Purkinje cell (primary cell): ENCODE measurements around the gene TERC. TPM values are rescaled to one million over a fixed set of nuclear protein-coding genes. Genes with fewer than 3 reads are reported as not detected.

Experiments
- polyA plus RNA-seq: library from polyadenylated mRNA; unstranded; fragments of >200 nt; fragmentation: Nextera tagmentation; gene quantifications from 2 replicates; pipeline ENCODE4 v1.2.1, GENCODE V29; 2014

Gene TERC
- polyA plus RNA-seq, result not detected in 2 replicates

DNA sequence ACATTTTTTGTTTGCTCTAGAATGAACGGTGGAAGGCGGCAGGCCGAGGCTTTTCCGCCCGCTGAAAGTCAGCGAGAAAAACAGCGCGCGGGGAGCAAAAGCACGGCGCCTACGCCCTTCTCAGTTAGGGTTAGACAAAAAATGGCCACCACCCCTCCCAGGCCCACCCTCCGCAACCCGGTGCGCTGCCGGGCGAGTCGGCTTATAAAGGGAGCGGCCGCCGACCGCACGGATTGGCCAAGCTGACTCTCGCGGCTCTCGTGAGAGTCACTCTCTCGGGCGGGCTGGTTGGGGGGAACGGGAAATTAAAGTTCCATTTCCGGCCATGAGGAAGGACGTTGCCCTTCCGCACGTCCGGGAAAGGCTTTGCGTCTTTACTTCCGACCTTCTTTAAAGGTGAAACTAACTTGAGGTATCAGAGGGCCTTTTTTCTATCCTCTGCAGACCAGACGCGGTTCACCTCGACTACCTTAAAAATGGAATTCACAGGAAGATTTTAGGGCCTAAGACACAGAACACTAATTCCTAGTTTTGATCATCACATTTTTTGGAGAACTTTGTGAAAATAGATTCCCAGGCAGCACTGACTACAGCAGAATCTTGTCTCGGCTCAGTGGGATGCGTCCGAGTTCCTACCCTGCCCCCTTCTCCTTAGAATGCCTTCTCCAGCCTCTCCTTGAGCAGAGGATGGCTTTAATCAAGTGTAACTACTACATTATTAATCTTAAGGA, at the start of gene TERC:
TSS of gene TERC (minus strand) at position 179 of the 731 bp plus-strand sequence.

DNA sequence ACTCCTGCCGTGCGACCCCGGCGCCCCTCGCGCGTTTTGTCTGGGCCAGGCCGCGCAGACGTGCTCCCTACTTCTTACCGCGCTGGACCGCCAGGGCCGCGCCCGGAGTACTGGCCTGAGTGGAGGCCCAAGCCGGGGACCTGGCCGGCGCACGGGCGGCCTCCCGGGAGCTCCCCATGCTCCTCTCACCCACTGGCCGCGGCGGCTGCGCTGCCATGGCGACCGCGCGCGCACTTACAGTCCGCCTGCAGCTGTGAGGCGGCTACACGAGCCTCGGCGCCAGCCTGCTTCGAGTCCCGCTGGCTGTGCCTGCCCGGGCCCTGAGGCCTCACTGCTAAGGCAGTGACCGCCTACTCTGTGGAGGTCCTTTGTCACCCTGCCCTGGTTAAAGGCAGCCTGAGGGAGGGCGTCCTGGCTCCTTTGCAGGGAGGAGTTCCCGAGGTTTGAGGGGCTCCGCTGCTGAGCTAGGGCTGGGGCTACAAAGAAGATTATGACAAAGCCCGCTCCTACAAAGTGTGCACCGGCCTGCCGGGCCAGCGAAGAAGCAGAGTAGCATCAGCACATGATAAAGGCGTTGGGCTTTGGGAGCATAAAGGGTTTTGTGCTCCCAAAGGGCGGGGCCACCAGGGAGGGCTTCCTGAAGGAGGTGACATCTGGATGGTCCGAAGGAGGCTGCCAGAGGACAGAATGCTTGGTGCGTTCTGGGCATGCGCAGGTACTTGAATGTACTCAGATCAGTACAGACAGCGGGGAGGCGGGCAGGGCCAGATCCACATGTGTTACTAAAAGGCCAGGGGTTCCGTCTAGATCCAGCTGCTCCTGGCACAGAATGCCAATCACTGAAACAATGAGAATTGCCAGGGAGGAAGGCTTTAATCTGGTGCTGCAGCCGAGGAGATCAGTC, 47.7 kb upstream of the TERC start, which contains the start of the genes LRRC34 and LRRIQ4:
TSS of gene LRRC34 (minus strand) at position 573 of the 904 bp plus-strand sequence. CDS start at position 217, 356 bp downstream.
TSS of gene LRRIQ4 (plus strand) at position 539 of the 904 bp plus-strand sequence. CDS start 9,052 bp downstream, outside the sequence.

DNA sequence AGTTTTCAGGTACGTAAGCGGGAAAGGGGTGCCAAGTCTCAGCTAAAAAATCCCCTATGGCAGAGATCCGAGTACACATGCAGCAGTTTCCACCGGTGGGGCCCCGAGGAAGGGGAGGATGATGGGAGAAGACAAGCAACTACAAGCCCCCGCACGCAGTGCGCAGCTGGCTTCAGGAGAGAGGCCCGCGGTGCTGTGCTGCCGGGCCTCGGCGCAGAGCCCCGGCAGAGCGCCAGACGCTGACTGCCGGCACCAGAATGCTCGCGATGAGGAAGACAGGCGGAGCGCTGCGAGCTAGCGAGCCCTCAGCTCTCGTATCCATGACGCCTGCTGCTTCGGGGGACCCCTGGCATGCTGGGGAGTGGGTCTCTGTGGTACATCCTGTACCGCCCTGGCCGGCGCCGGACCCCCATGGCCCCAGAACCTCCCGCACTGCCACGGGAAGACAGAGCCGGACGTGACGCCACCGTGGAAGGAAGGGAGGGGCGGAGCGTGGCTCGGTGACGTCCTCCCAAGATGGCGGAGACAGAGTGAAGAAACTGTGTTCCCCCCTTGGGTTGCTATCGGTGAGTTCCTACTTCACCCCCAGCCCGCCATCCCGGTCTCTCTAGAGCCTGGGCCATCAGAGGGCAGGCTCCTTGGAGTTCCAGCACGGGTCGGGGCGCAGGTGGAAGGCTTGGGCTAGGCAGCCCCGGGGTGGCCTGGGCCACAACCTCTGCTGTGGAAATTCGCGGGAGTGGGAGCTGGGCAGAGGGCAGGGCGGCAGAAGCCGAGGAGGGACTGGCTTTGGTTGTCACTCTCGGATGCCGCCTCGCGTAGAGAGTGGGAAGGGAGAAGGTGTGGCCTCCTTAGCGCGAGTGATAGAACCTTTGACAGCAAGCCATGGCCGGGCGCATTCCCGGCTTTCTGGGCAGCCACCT, 8.3 kb upstream of the TERC start, which contains the start of gene MYNN:
TSS of gene MYNN (plus strand) at position 500 of the 920 bp plus-strand sequence. CDS start 900 bp downstream, outside the sequence.

DNA sequence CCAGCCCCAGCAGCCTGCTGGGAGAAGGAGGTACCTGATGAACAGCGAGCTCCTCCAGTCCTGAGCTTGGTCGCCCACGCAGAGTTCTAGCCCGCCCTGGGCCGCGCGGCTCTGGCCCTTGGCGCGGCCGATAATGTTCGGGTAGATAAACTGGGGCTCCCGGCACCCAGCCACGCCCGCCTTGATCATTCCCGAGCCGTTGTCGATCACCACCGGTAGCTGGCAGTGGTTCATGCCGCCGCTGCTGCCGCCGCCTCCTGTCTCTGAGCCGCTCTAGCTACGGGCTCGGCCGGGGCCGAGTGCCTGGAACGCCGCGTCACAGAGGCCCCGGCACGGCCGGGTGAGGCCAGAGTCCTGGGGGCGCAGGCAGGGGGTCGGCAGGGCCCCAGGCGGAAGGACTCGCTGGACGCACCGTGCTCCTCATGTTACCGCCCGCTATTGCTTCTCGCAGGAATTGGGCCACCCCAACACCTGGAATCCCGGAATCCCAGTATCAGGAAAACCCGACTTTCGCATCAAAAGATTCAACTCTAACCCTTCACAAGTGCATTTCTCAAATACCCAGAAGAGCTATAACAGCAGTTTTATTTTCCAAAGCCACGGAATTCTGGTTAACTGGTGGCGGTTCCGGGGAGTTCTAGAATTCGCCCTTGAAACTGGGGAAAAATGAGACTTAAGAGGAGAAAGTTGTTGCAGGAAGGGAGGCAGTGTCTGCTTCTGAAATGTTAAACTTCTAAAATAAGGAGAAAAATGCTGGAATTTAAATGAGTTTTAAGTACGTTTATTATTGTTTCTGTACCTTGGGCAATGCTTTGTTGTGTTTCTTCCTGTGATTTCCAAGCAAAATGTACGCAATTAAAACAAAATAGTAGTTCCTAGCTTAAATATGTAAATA, 4.7 kb upstream of the TERC start, which contains the start of gene ACTRT3:
TSS of gene ACTRT3 (minus strand) at position 275 of the 895 bp plus-strand sequence. CDS start at position 234, 41 bp downstream.

Other genes with a start within 250 kb of the TERC start
- 1.0 and 2.0 TPM in 2 replicates for gene MECOM, start 101.3 kb downstream of the TERC start, polyA plus RNA-seq
- gene ACTRT3, start 4.5 kb upstream of the TERC start, polyA plus RNA-seq, result 1.5 TPM in 2 replicates
- gene MYNN, start 8.3 kb upstream of the TERC start, polyA plus RNA-seq, result 11.6 and 17.1 TPM in 2 replicates
- gene LRRIQ4, start 47.8 kb upstream of the TERC start, polyA plus RNA-seq, result not detected in 2 replicates
- gene LRRC34, start 47.8 kb upstream of the TERC start, polyA plus RNA-seq, result 17.1 and 21.0 TPM in 2 replicates
- gene LRRC31, start 104.9 kb upstream of the TERC start, polyA plus RNA-seq, result 0.98 and 1.9 TPM in 2 replicates
- not detected in 2 replicates for gene SAMD7, start 146.5 kb upstream of the TERC start, polyA plus RNA-seq
- 1,819 and 2,113 TPM in 2 replicates for gene SEC62, start 201.7 kb upstream of the TERC start, polyA plus RNA-seq